GM03348 (cell line): ENCODE data around the gene MYRF.
A peak's percentile ranks its signal among the peaks of the same experiment; 100 is the strongest.

Experiments
- DNase-seq: peaks from one replicate; pipeline ENCODE4 v3.0.0; 2012; ENCODE audit warnings: low spot score

MYRF gene

DNA sequence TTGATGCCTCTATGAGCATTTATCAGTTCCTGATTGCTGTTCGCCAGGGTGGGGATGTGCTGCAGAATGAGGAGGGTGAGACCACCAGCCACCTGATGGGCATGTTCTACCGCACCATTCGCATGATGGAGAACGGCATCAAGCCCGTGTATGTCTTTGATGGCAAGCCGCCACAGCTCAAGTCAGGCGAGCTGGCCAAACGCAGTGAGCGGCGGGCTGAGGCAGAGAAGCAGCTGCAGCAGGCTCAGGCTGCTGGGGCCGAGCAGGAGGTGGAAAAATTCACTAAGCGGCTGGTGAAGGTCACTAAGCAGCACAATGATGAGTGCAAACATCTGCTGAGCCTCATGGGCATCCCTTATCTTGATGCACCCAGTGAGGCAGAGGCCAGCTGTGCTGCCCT is 43.0 kb downstream of the MYRF start:
- DNase-seq, result no peak

DNA sequence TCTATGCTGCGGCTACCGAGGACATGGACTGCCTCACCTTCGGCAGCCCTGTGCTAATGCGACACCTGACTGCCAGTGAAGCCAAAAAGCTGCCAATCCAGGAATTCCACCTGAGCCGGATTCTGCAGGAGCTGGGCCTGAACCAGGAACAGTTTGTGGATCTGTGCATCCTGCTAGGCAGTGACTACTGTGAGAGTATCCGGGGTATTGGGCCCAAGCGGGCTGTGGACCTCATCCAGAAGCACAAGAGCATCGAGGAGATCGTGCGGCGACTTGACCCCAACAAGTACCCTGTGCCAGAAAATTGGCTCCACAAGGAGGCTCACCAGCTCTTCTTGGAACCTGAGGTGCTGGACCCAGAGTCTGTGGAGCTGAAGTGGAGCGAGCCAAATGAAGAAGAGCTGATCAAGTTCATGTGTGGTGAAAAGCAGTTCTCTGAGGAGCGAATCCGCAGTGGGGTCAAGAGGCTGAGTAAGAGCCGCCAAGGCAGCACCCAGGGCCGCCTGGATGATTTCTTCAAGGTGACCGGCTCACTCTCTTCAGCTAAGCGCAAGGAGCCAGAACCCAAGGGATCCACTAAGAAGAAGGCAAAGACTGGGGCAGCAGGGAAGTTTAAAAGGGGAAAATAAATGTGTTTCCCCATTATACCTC is 43.6 kb downstream of the MYRF start:
- no peak for DNase-seq

DNA sequence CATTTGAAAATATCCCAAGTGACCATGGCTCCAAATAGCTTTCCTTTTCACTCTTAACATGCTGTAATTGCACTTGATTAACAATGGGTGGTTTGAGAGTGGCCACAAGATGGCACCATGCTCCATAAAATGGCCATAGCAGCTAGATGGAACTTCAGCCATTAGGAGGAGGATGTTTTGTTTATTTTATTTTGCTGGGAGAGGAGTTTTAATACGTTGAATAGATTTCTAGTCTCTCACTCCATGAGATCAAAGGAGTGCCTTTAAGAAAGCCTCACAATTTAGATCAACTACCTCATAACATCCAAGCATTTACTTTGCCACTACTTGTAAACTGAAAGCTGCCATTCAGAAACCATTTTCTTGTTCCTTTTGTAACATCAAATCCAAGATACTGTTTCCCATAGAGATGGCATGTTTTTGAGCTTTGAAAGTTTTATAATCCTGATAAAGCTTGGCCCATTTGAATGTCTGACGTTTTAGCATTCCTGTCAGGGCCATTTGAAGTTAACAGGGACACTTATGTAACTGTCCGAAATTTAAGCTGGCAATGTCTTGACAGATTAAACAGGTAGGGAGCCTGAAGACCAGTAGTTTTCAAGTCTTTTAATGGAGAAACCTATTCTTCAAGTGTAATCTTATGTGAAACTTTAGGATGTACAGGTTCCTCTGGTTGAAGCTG is 45.0 kb downstream of the MYRF start:
- peak; percentile 83 for DNase-seq

DNA sequence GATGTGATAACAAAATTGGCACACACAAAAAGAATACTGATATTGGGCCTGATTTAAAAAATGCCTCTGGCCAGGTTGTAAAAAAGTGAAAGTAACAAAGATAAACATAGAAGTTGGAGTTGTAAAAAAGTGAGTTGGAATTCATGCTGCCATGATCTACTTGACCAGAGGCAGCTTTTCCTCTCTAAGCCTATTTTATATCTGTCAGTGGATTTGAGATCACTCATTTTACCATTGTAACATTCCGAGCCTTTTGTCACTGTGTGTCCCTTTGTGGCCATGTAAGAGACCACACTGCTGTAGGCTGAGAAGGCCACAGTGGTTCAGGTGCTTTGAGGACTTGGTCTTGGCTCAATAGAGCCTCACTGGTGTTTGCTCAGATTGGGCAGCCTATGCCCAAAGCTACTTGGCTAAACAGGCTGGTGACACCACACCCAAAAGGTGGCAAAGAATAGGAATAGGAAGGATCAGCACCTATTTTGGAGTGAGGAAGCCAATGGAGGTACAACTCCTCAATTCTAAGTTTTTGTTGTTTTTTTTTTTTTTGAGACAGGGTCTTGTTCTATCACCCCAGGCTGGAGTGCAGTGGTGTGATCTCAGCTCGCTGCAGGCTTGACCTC is 47.3 kb downstream of the MYRF start:
- DNase-seq, result no peak

DNA sequence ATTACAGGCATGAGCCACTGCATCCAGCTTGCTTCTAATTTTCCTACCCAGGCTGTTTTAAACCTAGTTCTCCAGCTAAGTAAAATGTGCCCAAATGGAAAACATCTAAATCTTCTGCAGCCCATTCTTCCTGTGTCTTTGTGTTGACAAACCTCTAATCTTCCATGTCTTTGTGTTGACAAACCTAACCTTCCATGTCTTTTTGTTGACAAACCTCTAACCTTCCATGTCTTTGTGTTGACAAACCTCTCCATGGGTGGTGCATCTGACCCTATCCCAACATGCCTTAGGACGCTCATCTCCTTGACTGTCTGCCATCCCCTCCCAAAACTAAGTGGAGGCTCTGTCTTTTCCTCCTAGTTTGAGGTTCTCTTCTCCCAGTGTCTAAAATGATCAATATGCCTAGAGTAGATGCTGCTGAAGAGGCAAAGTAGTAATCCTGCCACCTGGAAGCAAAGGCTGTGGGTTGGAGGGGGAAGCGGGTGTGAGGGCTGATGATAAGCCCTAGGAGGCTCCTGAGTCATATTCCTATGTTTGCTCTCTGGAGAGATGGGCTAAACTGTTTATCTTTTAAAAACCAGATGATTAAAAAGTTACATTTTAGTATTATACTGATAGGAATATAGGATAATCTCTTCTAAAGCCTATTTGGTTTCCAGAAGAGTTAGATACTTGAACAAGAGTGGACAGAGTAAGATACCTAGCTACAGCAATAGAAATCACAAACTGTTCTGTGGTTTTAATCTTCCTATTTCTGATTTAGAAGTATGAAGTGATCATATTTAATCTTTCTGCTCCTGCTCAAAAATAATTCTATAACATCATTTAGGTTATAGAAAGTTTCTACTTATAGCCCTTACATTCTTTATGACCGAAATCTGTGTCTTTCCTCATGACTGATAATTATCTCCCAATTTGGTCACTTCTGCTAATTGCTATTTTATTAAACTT is 48.2 kb downstream of the MYRF start:
- DNase-seq, result no peak

DNA sequence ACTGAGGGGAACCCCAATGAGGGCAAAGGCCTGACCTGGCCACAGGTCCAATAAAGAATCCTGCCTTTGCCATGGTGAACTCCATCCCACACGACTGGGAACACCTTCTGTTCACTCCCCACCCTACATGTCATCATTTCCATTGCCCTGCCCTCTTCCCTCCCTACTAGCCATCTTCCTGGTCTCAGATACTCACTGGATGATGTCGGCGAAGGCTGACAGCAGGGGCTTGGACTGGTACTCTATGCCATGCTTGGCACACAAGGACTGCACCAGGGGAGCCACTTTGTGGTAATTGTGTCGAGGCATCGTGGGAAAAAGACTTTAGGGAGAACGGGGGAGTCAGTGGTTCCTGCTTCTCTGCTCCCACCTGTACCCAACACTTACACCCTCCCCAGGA is 50.2 kb downstream of the MYRF start:
- DNase-seq, result no peak

DNA sequence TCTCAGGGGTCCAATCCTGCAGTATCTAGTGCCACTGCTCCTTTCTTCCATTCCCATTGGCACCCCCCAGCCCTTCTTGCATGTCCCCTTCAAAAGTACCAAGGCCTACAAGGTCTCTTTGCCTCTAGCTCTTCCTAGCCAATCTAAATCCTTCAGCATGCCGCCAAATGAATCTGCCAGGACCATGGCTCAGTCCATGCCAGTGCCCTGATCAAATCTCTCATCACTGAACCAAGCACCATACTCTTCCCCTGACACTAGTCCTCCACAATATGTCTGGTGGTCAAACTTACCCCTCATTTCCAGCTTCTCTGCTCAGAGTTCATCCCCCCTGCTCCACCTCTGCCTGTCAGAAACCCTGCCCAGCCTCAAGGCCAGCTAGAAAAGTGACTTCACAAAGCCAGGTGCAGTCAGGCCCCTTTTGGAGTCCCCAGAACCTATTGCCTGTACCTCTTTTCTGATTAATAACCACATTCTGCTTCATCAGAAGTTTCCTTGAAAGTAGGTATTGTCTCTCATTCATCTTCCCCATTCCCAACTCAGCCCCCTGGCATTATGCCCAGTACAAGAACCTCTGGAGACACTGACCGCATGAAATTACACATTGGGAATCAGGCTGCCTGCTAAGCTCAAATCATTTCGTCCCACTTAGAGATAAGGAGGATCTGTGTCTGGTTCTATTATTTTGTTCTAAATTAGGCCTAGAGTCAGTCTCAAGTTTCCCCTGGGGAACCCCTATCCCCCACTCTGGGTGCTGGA is 51.6 kb downstream of the MYRF start:
- DNase-seq, result no peak

DNA sequence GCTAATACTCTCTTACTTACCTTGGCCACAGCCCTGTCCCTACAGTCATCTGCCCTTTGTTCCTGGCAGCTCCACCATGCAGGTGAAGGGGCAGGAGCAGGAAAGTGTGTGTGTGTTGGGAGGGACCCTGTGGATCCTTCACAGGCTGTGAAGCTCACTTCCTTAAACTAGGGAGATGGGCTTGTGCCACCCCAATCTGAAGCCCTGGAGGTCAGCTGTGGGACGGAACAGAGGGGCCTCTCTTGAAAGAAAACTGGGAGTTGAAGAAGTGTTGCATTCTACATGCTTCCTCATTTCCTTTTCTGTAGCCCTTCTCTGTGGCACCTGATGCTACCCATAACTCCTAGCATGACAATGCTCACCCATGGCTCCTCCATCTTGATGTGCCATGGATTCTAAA is 52.7 kb downstream of the MYRF start:
- no peak for DNase-seq

DNA sequence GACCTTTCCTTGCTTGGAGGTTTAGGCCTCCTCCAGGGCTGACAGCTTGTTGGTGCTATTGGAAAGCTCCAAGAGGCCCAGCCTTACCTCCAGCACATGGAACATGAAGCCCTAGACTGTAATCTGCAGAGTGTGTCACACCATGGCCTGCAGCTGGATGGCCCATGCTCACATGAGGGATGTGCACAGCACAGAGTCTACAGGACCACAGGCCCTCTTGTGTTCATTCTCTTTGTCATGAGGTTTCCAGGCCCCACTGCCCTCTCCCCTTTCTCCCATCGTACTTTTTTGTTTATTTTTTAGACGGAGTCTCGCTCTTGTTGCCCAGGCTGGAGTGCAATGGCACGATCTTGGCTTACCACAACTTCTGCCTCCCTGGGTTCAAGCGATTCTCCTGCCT is 54.3 kb downstream of the MYRF start:
- no peak for DNase-seq

DNA sequence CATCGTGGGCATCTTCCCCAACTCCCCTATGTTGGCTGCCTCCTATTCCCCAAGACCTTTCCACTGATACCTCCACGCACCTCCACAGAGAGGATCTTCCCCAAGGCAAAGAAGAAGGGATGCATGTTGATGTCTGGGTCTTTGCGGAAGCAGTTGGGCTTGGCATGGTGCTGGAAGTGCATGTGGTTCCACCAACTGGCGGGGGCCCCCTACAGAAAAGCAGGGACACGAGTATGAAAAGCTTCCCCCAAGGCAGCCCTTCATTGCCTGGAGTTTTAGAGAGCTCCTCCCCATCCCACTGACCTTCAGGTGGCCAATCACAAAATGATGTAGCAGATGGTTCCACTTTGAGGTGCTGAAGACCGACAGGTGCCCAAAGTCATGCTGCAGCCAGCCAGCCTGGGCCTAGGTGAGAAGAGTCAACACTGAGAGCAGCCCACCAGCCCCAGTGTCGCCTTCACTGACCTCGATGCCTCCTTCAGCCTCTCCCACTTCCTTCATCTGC is 58.3 kb downstream of the MYRF start:
- no peak for DNase-seq

DNA sequence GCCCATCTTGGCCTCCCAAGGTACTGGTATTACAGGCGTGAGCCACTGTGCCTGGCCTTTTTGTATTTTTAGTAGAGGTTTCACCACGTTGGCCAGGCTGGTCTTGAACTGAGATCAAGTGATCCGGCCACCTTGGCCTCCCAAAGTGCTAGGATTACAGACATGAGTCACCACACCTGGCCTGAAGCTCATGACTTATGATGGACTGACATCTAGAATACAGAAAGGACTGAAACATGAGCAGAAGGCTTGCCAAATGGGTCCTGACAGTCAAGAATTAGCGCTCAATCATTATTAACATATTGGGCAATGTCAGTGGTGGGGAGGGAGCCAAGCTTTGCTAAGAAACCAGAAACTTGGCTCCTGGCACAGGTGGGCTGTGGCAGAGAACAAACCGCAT is 59.4 kb downstream of the MYRF start:
- no peak for DNase-seq

DNA sequence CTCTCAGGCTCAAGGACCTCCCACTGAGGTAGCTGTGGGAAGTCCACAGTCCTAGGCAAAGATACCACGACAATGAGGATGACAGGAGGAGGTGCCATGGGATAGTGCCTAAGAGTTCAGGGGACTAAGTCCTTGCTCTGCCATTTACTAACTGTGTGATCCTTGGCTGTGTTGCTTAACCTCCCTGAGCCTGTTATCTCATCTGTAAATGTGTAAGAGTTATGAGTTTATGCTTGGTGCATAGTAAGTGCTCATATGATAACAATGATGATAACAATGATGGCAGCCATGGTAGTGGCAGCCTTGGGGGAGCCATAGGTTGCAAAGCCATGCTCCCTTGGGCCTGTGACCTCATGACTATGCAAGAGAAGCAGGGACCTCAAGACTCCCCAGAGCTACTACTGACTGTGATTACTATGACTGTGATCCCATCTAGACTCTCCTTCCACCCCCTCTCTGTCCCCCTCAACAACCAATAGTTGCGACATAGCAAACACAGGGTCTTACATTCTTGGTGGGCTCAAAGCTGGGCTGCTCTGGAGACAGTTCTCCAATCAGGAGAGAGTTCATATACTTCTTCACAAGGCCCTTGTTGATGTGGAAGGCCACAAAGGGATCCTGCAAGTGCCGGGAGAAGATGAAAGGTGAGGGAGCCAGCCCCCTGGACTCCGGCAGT is 60.4 kb downstream of the MYRF start:
- DNase-seq, result no peak

DNA sequence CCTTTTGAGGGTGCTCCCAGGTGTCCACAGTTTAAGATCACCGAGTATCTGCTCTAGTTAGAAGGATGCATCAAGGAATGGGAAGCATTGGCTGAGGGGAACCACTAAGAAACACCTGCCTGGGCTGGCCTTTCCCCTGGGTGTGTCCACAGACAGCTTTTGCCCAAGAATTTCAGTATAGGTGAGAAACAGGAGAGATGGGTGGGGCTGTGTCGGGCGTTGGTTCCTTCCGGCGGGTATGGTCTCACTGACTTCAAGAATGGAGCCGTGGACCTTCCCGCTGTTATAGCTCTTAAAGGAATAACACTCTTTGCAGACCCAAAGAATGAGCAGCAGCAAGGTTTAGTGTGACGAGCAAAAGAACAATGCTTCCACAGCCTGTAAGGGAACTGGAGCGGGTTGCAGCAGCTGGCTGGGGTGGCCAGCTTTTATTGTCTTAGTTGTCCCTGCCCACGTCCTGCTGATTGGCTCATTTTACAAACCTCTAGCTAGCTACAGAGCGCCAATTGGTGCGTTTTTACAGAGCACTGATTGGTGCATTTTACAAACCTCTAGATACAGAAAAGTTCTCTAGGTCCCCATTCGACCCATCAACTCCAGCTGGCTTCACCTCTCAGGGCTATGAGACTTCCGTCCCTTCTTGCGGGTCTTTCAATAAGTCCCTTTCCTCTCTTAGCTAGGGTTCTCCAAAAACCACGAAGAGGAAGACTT is 62.0 kb downstream of the MYRF start:
- DNase-seq, result no peak

DNA sequence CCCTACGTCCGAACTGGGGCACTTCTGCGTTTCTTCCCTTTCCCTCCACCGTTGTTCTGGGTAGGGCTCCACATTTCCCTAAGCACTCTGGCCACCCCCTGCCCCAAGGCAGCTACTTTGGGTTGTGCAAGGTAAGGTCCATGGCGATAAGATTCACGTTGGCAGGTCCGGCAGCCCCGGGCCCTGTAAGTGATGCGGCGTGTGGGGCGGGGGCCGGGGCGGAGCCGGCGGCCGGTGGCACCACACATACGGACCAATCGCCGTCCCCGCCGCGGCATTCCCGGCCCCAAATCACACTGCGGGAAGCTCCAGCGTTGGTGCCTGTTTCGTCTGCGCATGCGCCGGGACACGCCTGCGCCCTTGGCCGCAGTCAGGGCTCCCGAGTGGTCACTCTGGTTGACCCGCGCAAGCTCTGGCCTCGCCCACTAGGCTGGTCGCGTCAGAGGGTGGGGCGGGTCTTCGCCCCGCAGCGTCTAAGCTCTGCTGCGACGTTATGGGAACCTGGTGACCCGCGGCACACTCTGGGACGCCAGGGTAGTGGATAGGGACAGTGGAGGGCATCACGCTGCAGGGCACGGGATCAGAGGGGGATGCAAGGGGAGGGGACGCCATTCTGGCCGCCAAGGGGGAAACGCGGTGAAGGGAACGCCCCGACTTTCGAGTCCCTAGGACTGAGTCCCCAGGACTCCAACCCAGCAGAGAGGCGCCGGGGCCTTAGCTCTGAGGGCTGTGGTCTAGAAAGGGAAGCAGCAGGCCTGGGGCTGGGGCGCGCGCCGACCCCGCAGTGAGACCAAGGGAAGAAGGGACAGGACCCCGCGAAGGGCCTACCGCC is 62.7 kb downstream of the MYRF start:
- DNase-seq, result peak; percentile 99

DNA sequence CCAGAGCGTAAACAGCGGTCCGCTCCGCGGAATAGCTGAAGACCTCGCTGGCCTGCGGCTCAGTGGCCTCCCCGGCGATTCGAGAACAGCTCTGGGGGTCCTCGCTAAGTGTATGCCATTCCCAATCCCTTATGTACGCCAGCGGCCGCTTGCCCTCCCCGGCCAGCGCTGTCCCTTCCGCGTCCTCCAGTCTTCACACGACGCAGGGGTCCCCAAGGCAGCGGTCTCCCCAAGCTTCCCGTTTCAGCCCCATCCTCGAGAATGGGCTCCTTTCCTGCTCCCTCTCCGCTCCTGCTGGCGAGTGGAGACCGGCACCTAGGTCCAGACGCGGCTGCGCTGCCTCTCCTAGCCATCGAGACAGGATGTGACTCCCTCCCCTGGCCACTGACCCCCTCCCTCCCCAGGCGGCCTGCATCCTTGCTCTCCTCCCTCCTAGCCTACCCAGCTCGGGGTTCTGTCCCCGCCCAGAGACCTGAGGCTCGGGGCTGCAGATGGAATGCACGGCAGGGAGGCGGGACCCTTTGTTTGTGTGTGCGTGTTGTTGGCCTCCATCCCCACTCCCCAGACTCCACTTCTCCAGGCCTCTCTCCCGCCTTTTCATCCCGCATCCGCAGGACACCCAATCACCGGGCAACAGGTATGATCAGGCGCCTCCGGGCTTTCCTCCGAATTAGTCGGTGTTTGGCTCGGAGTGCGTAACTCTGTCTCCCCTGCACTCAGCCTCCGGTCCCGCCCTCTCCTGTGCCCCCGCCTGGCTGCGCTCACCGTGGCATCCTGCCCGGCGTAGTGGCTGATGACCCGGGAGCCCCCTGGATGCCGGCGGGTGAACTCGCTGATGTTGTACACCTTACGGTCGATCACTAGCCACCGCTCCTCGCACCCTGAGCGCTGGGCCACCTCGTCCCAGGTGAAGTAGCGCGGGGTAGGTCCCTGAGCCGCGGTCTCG is 63.6 kb downstream of the MYRF start:
- DNase-seq, result peak; percentile 83

DNA sequence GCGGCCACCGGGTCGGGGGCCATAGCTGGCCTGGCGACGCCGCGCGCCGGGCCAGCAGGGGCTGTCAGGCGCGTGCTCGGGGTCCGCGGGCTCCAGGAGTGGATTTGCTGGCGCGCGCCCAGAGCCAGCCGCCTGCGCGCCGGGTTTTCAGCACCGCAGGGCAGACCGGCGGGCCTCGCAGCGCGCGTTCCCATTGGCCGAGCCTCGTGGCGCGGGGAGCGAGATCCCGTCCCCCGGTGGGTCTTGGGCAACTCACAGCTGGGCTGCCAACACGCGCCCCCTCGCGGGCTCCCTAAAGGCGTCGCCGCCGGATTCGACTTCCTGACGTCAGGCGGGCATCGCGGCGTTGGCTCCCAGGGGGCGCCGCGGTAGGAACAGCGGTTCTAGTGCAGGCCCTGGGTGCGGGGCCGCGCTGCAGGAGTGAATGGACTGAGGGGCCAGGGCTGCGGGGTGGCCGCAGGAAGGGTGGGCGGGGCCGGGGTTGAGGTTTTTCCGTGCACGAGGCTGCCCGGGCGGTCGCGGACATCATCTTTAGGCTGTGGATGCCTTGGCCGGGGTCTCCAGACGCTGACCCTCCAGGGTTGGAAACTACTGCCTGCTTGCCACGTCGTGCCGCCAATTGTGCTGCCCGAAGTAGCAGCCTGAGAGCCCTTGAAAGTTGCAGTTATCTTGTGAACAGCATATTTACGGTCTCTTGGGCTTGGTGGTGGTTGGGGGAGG is 64.5 kb downstream of the MYRF start, which contains the start of gene FADS1:
TSS of gene FADS1 (minus strand) at position 268 of the 720 bp plus-strand sequence. CDS start at position 194, 74 bp downstream.
- peak; percentile 97 for DNase-seq

DNA sequence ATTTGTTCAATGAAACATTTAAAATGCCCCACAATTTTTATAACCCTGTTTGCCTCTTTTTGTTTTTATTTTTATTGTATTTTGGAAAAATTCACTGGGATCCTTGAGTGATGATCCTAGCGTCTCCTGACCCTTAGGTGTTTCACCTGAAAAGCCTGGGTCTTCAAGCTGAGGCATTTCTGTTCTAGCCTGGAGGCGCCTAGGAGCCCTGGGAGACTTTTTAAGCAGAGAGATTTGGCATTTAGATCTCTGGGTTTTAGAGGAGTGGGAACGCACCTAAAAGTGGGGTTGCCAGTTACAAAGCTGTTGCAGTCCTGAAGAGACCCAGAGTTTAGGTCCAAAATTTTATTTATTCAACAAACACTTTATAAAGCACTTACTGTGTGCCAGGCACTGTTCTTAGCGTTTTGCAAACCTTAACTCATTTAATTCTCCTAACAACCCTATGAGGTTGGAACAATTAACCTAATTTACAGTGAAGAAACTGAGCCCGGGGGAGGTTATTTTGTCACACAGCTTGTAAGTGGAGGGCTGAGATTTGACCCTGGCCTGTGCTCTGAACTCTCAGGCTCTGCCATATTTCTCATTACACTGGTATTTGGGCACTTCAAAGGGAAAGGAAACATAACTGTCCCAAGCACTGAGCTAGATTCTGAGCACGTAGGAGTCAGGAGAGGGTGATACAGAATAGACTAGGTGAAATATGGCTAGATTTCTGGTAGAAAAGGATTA is 65.2 kb downstream of the MYRF start:
- DNase-seq, result no peak
